ENCODE data around the gene KIAA1958. TPM values are rescaled to one million over a fixed set of nuclear protein-coding genes. Genes with fewer than 3 reads are reported as not detected.

KIAA1958 gene
- total RNA-seq, 4 donors from 2014 or later: 8.3 to 11.2 (median 9.6) TPM

- no peaks in the 10 kb centered on the region for H3K4me1 ChIP-seq
- H3K4me3 ChIP-seq (replicated peaks in 1 of 3): no peak overlapping the region
- H3K27me3 ChIP-seq: no peaks in the 10 kb centered on the region
- peak in 1 of 2 donors; percentile 6 for DNase-seq
- intact Hi-C loops (cut with DNase I): no loop called here
- no peaks in the 10 kb centered on the region for H3K36me3 ChIP-seq
- TF ChIP-seq CTCF (IDR thresholded peaks at IDR 0.05): peak in 3 of 6 experiments; percentile 29 to 36 (median 32)
- TF ChIP-seq POLR2A (IDR thresholded peaks at IDR 0.05): no peak
- no peak overlapping the region for H3K27ac ChIP-seq
- H3K9me3 ChIP-seq: no peaks in the 10 kb centered on the region
Measured at GRCh38 chr9:112443200-112443599, 43.4 kb upstream of the KIAA1958 start.

GRCh38 chr9:112443636-112444035 is 43.0 kb upstream of the KIAA1958 start:
- no peak for DNase-seq
- Histone ChIP-seq H3K9me3 (no peaks in the 10 kb centered on the region), H3K36me3 (no peaks in the 10 kb centered on the region), H3K27ac (no peak overlapping the region), H3K27me3 (no peaks in the 10 kb centered on the region), H3K4me3 (replicated peaks in 1 of 3) (no peak overlapping the region), H3K4me1 (no peaks in the 10 kb centered on the region)
- intact Hi-C loops (cut with DNase I): no loop called here
- no peak for TF ChIP-seq CTCF (IDR thresholded peaks at IDR 0.05)
- no peak for TF ChIP-seq POLR2A (IDR thresholded peaks at IDR 0.05)
- 94 to 100% methylated on average over 1 of the region's 1 CpG for WGBS, 2 donors

- no peak for DNase-seq
- no peaks in the 10 kb centered on the region for H3K9me3 ChIP-seq
- H3K27ac ChIP-seq: no peak overlapping the region
- no peaks in the 10 kb centered on the region for H3K4me1 ChIP-seq
- no peaks in the 10 kb centered on the region for H3K36me3 ChIP-seq
- H3K27me3 ChIP-seq: no peaks in the 10 kb centered on the region
- no peak for TF ChIP-seq POLR2A (IDR thresholded peaks at IDR 0.05)
- no peak for TF ChIP-seq CTCF (IDR thresholded peaks at IDR 0.05)
- intact Hi-C loops (cut with DNase I): no loop called here
- no peak overlapping the region for H3K4me3 ChIP-seq (replicated peaks in 1 of 3)
- 26 to 83% methylated on average over 1 of the region's 1 CpG for WGBS, 2 donors
Measured at GRCh38 chr9:112445196-112445595, 41.4 kb upstream of the KIAA1958 start.

GRCh38 chr9:112446080-112446479 is 40.5 kb upstream of the KIAA1958 start:
- Histone ChIP-seq H3K4me3 (replicated peaks in 1 of 3) (no peak overlapping the region), H3K4me1 (no peaks in the 10 kb centered on the region), H3K27me3 (no peaks in the 10 kb centered on the region), H3K36me3 (no peaks in the 10 kb centered on the region), H3K9me3 (no peaks in the 10 kb centered on the region), H3K27ac (no peak overlapping the region)
- WGBS, 2 donors: 100% methylated on average over 2 of the region's 2 CpGs
- TF ChIP-seq POLR2A (IDR thresholded peaks at IDR 0.05) (no peak), CTCF (IDR thresholded peaks at IDR 0.05) (no peak)
- no peak for DNase-seq
- intact Hi-C loops (cut with DNase I): no loop called here

GRCh38 chr9:112446526-112446925 is 40.1 kb upstream of the KIAA1958 start:
- no peak for DNase-seq
- Histone ChIP-seq H3K9me3 (no peaks in the 10 kb centered on the region), H3K36me3 (no peaks in the 10 kb centered on the region), H3K4me1 (no peaks in the 10 kb centered on the region), H3K27me3 (no peaks in the 10 kb centered on the region), H3K4me3 (replicated peaks in 1 of 3) (no peak overlapping the region), H3K27ac (no peak overlapping the region)
- intact Hi-C loops (cut with DNase I): no loop called here
- TF ChIP-seq CTCF (IDR thresholded peaks at IDR 0.05): no peak
- no peak for TF ChIP-seq POLR2A (IDR thresholded peaks at IDR 0.05)
- 86 to 93% methylated on average over 2 of the region's 2 CpGs for WGBS, 2 donors
